Calu3 (cell line): ENCODE measurements around the gene PIH1D1. TPM values are rescaled to one million over a fixed set of nuclear protein-coding genes. Genes with fewer than 3 reads are reported as not detected.

Source experiments
- BruUV-seq: library from RNA; stranded (reverse); fragments of 400-500 nt; replicated peaks from 2 replicates; lab custom pipeline; 2021; lab: Mats Ljungman, UMichigan
- CTCF ChIA-PET: fragments of 300-600 bp; sonication (Branson Sonifier 250); formaldehyde crosslinking; loops from one replicate; lab custom pipeline; 2022; ENCODE audit warnings: antibody characterized with exemption; lab: Charles Lee
- DNase-seq: peaks from one replicate; pipeline ENCODE4 v3.0.0; 2022
- H3K27ac Mint-ChIP-seq: one replicate; pipeline ENCODE4 v1.8.0; 2022; ENCODE audit warnings: mixed read lengths; ENCODE audit not compliant: unreplicated experiment
- H3K27me3 Mint-ChIP-seq: one replicate; pipeline ENCODE4 v1.8.0; 2022; ENCODE audit warnings: mixed read lengths; ENCODE audit not compliant: unreplicated experiment
- H3K36me3 Mint-ChIP-seq: one replicate; pipeline ENCODE4 v1.8.0; 2022; ENCODE audit warnings: mild to moderate bottlenecking, moderate library complexity, mixed read lengths; ENCODE audit not compliant: insufficient read depth, unreplicated experiment
- H3K4me1 Mint-ChIP-seq: one replicate; pipeline ENCODE4 v1.8.0; 2022; ENCODE audit warnings: mild to moderate bottlenecking, low read depth, mixed read lengths; ENCODE audit not compliant: unreplicated experiment
- H3K4me3 Mint-ChIP-seq: one replicate; pipeline ENCODE4 v1.8.0; 2022; ENCODE audit warnings: mild to moderate bottlenecking, low read depth, moderate library complexity, mixed read lengths; ENCODE audit not compliant: unreplicated experiment
- H3K9me3 Mint-ChIP-seq: one replicate; pipeline ENCODE4 v1.8.0; 2022; ENCODE audit warnings: low read depth, mixed read lengths; ENCODE audit not compliant: unreplicated experiment
- intact Hi-C: fragments of 100-400 bp; cut with micrococcal nuclease; formaldehyde crosslinking; loops from one replicate; pipeline ENCODE4 v1.10.0; 2022; ENCODE audit not compliant: unreplicated experiment
- total RNA-seq: library from RNA; stranded (reverse); gene quantifications from 2 replicates; pipeline ENCODE4 v1.2.3, GENCODE V29; 2022
- TF ChIP-seq, protein P1 (sequence below): fragments of 200-600 bp; IDR thresholded peaks from one replicate; pipeline ENCODE4 v1.8.0; 2022; ENCODE audit warnings: antibody characterized with exemption; ENCODE audit not compliant: unreplicated experiment

The PIH1D1 gene
- total RNA-seq, 1 experiment from 2014 or later: 141 TPM

DNA sequence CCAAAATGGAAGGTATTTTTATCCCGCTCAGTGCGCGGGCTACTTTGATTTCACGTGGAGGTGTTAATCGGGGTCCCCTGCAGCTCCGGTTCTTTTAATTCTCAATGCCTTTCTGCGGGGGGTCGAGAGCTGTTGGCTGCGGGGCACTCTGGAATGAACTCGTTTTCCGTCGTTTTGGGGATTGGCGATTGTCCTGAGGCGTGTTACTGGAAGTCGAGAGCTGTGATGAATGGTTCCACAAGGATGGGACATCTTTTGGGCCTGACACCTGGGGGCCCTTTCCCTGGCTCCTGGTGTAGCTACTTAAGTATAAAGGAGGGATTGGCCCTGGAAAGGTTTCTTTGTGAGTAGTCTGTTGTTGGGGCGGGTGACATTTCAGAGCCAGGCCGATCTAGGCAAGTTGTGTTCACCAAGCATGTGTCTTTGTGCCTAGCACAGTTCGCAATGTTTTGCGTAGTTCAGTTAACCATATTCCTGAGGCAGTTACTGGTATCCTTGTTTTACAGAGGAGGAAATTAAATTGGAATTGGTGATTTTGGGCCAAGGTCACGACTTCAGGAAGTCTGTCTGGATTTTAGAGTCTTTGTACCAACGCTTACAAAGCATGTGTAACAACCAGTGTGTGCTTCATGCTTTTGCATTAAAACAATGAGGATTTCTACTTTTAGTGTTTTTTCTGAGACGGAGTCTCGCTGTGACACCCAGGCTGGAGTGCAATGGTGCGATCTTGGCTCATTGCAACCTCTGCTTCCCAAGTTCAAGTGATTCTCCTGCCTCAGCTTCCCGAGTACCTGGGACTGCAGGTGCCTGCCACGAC is 36.6 kb upstream of the PIH1D1 start:
- H3K4me3 Mint-ChIP-seq: peak overlapping the region; percentile 97

DNA sequence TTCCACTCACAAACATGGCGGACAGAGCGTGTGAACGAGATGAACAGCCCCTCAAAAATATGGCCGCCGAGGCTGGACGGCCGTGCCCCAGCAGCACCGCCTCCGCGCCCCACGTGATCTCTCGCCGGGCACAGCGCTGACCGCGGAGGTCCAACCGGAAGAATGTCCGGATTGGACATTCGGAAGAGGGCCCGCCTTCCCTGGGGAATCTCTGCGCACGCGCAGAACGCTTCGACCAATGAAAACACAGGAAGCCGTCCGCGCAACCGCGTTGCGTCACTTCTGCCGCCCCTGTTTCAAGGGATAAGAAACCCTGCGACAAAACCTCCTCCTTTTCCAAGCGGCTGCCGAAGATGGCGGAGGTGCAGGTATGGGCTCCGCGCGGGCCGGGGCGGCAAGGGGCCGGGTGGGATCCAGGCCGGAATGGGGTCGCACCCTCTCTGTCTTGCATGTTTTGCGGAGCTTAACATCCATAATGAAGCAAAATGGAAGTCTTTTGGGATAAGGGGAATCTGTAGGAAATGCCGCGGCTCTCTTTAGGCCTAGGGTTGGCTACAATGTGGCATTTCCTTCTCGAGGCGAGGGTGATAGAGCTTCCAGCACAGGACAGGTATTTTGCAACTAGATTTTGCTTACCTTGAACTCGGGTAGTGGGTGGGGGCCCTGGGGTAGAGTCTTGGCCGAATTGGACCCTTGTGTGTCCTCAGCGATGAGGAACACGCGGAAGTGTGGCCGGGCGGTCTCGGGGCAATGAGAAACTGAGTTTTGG is 35.8 kb upstream of the PIH1D1 start, which contains the start of gene RPL13A:
TSS of gene RPL13A (plus strand) at position 332 of the 769 bp plus-strand sequence. CDS start at position 354, 22 bp downstream.
- peak within 1 kb of the TSS; percentile 99 for H3K27ac Mint-ChIP-seq
- TSS peak; percentile 66 for BruUV-seq
- TF ChIP-seq, protein P1, sequence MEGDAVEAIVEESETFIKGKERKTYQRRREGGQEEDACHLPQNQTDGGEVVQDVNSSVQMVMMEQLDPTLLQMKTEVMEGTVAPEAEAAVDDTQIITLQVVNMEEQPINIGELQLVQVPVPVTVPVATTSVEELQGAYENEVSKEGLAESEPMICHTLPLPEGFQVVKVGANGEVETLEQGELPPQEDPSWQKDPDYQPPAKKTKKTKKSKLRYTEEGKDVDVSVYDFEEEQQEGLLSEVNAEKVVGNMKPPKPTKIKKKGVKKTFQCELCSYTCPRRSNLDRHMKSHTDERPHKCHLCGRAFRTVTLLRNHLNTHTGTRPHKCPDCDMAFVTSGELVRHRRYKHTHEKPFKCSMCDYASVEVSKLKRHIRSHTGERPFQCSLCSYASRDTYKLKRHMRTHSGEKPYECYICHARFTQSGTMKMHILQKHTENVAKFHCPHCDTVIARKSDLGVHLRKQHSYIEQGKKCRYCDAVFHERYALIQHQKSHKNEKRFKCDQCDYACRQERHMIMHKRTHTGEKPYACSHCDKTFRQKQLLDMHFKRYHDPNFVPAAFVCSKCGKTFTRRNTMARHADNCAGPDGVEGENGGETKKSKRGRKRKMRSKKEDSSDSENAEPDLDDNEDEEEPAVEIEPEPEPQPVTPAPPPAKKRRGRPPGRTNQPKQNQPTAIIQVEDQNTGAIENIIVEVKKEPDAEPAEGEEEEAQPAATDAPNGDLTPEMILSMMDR: no peak
- H3K36me3 Mint-ChIP-seq: peaks cover 60% of the 10 kb centered on the region
- peak; percentile 100 for DNase-seq
- intact Hi-C loops: no loop called here
- CTCF ChIA-PET: no interaction called here
- no peaks in the 10 kb centered on the region for H3K4me1 Mint-ChIP-seq
- peak within 1 kb of the TSS; percentile 97 for H3K4me3 Mint-ChIP-seq
- no peaks in the 10 kb centered on the region for H3K27me3 Mint-ChIP-seq
- no peaks in the 10 kb centered on the region for H3K9me3 Mint-ChIP-seq

More for the DNA sequence above, 36.6 kb upstream of the PIH1D1 start:
- no peak for DNase-seq
- no peaks in the 10 kb centered on the region for H3K9me3 Mint-ChIP-seq
- intact Hi-C loops: no loop called here
- H3K36me3 Mint-ChIP-seq: peaks cover 68% of the 10 kb centered on the region
- no peaks in the 10 kb centered on the region for H3K27me3 Mint-ChIP-seq
- CTCF ChIA-PET: no interaction called here
- no TSS peak for BruUV-seq
- no peaks in the 10 kb centered on the region for H3K4me1 Mint-ChIP-seq
- TF ChIP-seq, protein P1: no peak
- H3K27ac Mint-ChIP-seq: peak overlapping the region; percentile 99

DNA sequence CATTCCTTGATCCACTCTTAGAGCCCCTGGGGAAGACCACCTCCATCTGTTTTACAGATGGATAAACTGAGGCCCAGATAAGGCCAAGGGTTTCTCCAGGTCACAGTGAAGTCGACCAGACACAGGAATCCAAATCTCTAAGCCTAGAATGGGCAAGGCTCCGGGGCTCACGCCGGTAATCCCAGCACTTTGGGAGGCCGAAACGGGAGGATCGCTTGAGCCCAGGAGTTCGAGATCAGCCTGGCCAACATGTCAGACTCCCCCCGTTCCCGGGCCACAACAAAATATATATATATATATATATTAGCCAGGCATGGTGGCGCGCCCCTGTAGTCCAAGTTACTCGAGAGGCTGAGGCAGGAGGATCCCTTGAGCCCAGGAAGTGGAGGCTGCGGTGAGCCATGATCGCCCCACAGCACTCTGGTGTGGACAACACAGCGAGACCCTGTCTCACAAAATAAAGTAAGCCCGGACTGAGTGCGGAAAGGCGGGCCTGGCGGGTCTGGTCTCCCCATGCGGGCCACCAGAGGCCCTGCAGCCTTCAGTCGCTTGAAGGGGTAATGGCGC is 35.2 kb upstream of the PIH1D1 start:
- TSS peak; percentile 84 for BruUV-seq

DNA sequence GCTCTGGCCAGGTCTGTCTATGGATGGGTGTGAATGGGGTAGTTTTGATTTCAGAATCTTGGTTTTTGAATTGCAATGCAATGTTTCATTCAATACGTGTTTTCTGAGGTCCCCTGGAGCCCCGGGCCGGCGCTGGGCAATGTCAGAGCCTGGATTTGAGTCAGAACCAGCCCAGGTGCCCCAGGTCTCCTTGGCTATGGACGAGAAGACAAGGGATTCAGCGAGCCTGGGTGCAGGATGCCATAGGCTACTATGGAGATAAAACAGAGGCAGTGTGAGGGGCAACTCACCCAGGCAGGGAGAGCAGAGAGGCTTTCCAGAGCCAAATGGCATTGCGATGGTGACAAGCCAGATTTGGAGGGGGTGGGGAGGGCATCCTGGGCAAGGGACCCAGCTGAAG is 34.6 kb upstream of the PIH1D1 start:
- H3K4me3 Mint-ChIP-seq: no peak overlapping the region

More for the DNA sequence above, 35.2 kb upstream of the PIH1D1 start:
- H3K4me3 Mint-ChIP-seq: peak overlapping the region; percentile 97
- no peaks in the 10 kb centered on the region for H3K4me1 Mint-ChIP-seq
- no peaks in the 10 kb centered on the region for H3K27me3 Mint-ChIP-seq
- CTCF ChIA-PET: no interaction called here
- H3K9me3 Mint-ChIP-seq: no peaks in the 10 kb centered on the region
- H3K27ac Mint-ChIP-seq: peak overlapping the region; percentile 99
- TF ChIP-seq, protein P1: no peak
- peaks cover 53% of the 10 kb centered on the region for H3K36me3 Mint-ChIP-seq
- intact Hi-C loops: no loop called here
- no peak for DNase-seq

More for the DNA sequence above, 34.6 kb upstream of the PIH1D1 start:
- Mint-ChIP-seq H3K27ac (peak overlapping the region; percentile 99), H3K36me3 (peaks cover 48% of the 10 kb centered on the region), H3K4me1 (no peaks in the 10 kb centered on the region), H3K9me3 (no peaks in the 10 kb centered on the region), H3K27me3 (no peaks in the 10 kb centered on the region)
- CTCF ChIA-PET: no interaction called here
- intact Hi-C loops: no loop called here
- BruUV-seq: no TSS peak
- TF ChIP-seq, protein P1: no peak
- no peak for DNase-seq
